HG03378 (cell line): Measurements from ENCODE around the gene CCDC141.

ENCODE experiments used
- ATAC-seq: cut with Tn5 transposase; IDR thresholded peaks from one replicate; pipeline ENCODE4 v1.9.1; 2021; ENCODE audit warnings: mild to moderate bottlenecking, moderate library complexity; ENCODE audit not compliant: unreplicated experiment

The CCDC141 gene

GRCh38 chr2:178796079-178796677 is 253.8 kb downstream of the CCDC141 start:
- no peak for ATAC-seq

- no peak for ATAC-seq
These were observed 262.0 kb downstream of the CCDC141 start for GRCh38 chr2:178787934-178788333.

GRCh38 chr2:178787155-178787554 is 262.8 kb downstream of the CCDC141 start:
- no peak for ATAC-seq

GRCh38 chr2:178783889-178784288 is 266.0 kb downstream of the CCDC141 start:
- ATAC-seq, result no peak

GRCh38 chr2:178782236-178782635 is 267.7 kb downstream of the CCDC141 start:
- no peak for ATAC-seq
